Fibroblast of villous mesenchyme (primary cell): ENCODE results near the gene FSTL4. TPM values are rescaled to one million over a fixed set of nuclear protein-coding genes. Genes with fewer than 3 reads are reported as not detected.
A peak's percentile ranks its signal among the peaks of the same experiment; 100 is the strongest.

ENCODE experiments used
- DNase-seq: peaks from one replicate; pipeline ENCODE4 v3.0.0-alpha.2; 2010; ENCODE audit warnings: low read depth
- H3K4me3 ChIP-seq: 2 replicates; pipeline ENCODE4 v1.5.1; 2011; ENCODE audit warnings: low read depth, mild to moderate bottlenecking, low read length
- CTCF ChIP-seq: IDR thresholded peaks from 2 replicates; pipeline ENCODE4 v1.5.1; 2012; ENCODE audit warnings: low read depth, mild to moderate bottlenecking, low read length; ENCODE audit not compliant: insufficient read depth
- total RNA-seq: library from RNA; depleted of rRNA; stranded (reverse); fragments of >200 nt; gene quantifications from 2 replicates; pipeline ENCODE4 v1.2.3, GENCODE V29; 2012

FSTL4 gene
- total RNA-seq, 1 donor: not detected

GRCh38 chr5:133267601-133268000, 344.7 kb downstream of the FSTL4 start:
- TF ChIP-seq CTCF: no peak
- H3K4me3 ChIP-seq: no peak overlapping the region
- no peak for DNase-seq

- no peak for TF ChIP-seq CTCF
- DNase-seq: no peak
- H3K4me3 ChIP-seq: no peak overlapping the region
These were observed 345.4 kb downstream of the FSTL4 start for GRCh38 chr5:133266966-133267365.

GRCh38 chr5:133266527-133266878, 345.8 kb downstream of the FSTL4 start:
- DNase-seq: no peak
- H3K4me3 ChIP-seq: no peak overlapping the region
- TF ChIP-seq CTCF: no peak

GRCh38 chr5:133265720-133266526, 346.4 kb downstream of the FSTL4 start:
- no peak overlapping the region for H3K4me3 ChIP-seq
- no peak for TF ChIP-seq CTCF
- peak; percentile 33 for DNase-seq

GRCh38 chr5:133265257-133265656, 347.1 kb downstream of the FSTL4 start:
- no peak overlapping the region for H3K4me3 ChIP-seq
- TF ChIP-seq CTCF: no peak
- DNase-seq: no peak

- no peak for TF ChIP-seq CTCF
- DNase-seq: no peak
- no peak overlapping the region for H3K4me3 ChIP-seq
These were observed 349.7 kb downstream of the FSTL4 start for GRCh38 chr5:133262690-133263089.

GRCh38 chr5:133261993-133262392, 350.3 kb downstream of the FSTL4 start:
- no peak for DNase-seq
- H3K4me3 ChIP-seq: no peak overlapping the region
- no peak for TF ChIP-seq CTCF
